Stimulated activated naive CD4-positive, alpha-beta T cell (primary cell): ENCODE measurements around the gene NUP188.
A peak's percentile ranks its signal among the peaks of the same experiment; 100 is the strongest.

ENCODE experiments used
- DNase-seq, 6 experiments: peaks; one replicate each; lab custom pipeline; 2025; lab: John Stamatoyannopoulos, UW

The NUP188 gene

DNA sequence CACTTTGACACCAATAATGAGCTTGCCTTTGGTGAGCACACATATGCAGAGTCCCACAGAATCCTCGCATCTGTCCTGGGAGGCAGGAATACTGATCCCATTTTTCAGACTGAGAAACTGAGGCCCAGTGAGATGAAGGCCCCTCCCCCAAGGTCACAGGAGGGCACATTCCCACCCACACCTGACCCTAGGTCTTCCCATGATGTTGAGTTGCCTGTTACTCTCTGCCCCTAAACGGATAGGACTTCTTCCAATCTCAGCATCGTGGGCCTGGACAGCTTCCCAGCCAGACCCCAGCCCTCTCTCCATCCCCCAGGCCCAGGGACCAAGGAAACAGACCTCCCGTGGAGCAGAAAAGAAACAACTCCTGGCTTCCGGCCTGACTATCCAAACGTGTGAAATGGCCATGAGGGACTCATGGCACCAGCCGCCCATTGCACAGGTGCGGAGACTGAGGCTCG, 79.8 kb downstream of the NUP188 start:
- DNase-seq: no peak

DNA sequence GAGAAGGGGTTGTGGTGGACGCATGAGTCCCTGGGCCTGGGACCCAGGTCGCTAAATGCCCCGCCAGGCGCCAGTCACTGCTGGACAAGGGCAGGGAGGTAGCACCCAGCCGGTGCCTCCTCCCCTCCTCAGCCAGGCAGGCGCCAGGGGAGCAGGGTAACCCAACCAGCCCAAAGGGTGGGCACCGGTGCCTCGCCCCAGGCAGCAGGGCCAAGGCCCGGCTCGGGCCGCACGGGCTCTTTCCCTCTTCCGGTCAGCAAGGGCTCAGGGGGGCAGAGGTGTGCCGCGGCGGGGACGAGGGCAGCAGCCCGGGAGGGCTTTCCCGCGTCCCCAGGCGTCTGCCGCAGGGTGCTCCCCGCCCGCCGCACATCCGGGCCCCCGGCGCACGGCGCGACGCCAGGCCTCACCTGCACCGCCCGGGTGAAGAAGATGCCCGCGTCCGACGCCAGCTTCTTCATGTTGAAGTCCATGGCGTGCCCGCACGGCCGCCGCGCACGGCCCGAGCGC, 80.2 kb downstream of the NUP188 start:
- peak in 5 of 6 experiments; percentile 72 to 94 (median 86) for DNase-seq

DNA sequence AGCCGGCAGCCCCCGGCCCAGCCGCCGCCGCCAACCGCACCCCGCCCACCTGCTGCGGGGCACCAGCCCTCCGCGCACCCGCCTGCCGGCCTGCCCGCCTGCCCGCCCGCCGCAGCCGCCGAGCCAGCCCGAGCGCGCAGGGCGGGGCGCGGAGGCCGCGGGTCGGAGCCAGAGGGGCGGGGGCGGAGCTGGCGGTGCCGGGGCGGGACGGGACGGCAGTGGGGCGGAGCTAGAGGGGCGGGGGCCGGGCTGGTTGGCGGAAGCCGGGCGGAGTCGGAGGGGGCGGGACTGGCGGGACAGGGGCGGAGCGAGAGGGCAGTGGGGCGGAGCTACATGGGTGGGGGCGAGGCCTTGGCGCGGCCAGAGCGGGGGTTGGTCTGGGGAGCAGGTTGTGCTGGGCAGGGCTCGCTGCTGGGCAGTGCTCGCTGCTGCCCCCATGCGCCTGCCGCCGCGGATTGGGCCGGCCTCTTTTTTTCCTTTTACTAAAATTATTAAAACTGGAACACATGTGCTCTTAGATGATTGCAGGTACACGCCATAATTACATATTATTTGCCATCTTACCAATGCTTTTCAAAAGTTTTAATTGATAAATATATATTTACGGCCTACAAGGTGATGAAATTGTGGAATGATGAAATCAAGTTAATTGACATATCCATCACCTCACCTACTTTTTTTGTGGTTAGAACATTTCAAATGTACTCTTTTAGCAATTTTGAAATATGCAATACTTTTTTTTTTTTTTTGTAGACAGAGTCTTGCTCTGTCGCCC, 80.9 kb downstream of the NUP188 start, which contains the start of gene SH3GLB2:
TSS of gene SH3GLB2 (minus strand) at position 140 of the 775 bp plus-strand sequence. CDS start 177 bp downstream, outside the sequence.
- peak; percentile 86 to 96 (median 92) for DNase-seq

- DNase-seq: no peak
Observed at GRCh38 chr9:129030191-129030590, 82.7 kb downstream of the NUP188 start.

DNA sequence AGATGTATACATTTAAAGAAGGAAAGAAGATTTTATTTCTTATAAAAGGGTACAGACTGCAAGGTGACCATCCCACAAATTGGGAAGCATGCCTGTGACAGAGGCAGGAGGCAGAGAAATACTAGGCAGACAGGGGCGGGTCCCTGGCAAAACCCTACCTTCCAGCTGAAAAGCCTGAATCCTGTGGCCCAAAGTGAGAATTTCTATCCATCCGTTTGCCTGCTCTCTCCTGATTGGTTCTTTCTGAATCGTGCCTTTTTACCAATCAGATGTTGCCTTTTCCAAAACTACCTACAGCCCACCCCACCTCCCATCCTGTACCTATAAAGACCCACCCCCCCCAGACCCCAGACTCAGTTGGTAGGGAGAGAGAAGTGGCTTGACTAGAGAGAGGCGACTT, 84.0 kb downstream of the NUP188 start:
- DNase-seq: no peak

DNA sequence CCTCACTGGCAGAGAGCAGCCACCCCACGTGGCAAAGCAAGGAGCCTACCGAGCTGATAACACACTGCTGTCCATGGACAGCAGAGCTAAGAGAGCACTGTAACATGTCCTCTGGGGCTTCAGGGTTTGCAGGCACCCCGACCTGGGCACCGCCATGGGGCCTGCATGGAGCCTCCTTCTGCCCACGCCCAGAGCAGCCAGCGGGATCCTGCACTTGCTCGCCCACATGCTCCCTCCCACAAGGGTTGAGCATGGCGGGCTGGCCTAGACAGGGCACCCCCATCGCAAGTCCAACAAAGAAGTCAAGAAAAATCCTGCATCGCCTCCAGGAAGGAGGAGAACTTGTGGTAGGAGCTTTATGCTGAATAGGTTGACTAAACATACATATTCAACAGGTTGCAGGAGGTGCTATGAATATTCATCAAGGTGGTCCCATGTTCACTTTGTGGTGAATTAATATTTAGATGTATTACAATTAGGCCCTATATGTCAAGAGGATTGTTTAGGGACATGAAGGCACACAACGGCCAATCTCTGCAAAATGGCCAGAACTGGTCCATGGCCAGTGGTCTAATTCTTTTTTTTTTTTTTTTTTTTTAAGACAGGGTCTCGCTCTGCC, 85.2 kb downstream of the NUP188 start:
- DNase-seq: no peak

GRCh38 chr9:129033216-129033615, 85.7 kb downstream of the NUP188 start:
- DNase-seq: no peak

- peak in 1 of 6 experiments; percentile 21 for DNase-seq
Observed at GRCh38 chr9:129035838-129036237, 88.3 kb downstream of the NUP188 start.

DNA sequence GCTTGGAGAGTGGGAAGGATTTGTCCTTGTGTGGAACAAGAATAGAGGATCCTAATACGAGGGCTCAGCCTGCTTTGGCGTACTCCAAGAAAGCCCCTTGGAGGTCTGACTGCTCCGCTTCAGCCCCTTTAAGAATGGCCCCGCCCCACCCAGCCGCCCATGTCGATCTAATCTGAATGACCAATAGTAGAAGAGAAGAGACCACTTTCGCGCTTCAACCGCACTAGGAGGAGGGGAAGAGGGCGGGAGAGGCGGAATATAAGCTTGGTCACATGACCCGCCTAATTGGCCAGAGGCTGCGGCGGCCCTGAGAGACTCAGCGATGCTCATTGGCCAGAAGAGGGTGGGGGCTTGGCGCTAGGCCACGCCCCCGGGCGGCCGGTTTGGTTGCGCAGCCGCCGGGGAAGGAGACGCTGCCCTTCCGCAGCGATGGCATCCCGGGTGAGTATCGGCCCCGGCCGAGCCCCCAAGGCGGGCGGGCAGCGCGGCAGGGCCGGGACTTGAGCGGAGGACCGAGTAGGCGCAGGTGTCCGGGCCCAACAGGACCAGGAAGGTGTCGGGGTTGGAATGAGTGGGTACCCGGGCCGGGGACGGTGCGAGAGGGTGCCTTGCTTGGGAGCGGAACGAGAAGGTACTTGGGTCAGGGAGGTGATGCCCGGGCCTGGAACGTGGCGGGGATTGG, 88.9 kb downstream of the NUP188 start, which contains the start of gene MIGA2:
TSS of gene MIGA2 (plus strand) at position 386 of the 682 bp plus-strand sequence. CDS start 3,969 bp downstream, outside the sequence.
- peak; percentile 79 to 92 (median 88) for DNase-seq

- DNase-seq: no peak
Observed at GRCh38 chr9:129036923-129037766, 89.6 kb downstream of the NUP188 start.

DNA sequence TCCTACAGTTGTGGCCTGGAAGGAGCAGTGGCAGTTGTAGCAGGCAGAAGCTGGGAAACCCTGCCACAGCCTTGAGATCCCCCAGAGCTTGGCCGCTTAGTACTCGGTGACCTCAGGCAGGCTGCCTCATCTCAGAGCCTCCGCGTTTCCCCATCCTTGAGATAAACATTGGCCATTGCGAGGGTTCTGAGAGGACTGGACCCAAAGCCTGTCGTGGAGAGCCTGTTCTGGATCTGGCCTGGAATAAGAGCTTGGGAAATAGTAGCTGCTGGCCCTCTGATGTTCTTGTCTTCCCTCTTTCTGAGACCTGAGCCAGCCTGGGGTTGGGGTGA, 90.2 kb downstream of the NUP188 start:
- DNase-seq: no peak

DNA sequence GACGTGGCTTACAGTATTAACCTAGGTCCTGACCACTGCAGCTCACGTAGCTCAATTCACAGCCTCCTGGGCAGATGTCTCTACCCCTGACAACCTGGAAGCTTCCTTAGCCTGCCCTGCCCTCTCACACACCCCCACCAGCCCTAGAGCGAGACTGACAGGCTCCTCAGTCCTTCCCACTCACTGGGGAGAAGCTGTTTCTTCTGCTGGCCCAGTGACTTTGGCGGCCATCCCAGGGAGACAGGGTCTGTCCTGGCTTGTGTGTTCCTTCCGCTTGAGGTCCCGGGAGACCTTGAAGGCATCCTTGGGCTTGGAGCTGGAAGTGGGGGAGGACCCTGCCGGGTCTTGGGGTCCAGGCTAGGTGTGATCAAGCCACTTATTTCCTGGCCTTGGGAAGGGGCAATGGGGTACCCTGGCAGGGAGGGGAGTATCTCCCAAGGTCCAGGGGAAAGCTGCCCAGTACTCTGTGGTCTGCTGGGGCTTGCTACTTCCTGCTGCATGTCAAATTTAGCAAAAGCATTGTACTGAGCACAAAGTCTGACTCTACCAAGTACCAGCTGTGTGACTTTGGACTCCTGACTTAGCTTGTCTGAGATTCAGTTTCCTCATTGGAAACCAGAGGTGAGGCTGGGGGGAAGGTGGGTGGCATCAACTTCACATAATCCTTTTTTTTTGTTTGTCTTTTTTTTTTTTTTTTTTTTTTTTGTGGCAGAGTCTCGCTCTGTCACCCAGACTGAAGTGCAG, 90.8 kb downstream of the NUP188 start:
- DNase-seq: no peak

DNA sequence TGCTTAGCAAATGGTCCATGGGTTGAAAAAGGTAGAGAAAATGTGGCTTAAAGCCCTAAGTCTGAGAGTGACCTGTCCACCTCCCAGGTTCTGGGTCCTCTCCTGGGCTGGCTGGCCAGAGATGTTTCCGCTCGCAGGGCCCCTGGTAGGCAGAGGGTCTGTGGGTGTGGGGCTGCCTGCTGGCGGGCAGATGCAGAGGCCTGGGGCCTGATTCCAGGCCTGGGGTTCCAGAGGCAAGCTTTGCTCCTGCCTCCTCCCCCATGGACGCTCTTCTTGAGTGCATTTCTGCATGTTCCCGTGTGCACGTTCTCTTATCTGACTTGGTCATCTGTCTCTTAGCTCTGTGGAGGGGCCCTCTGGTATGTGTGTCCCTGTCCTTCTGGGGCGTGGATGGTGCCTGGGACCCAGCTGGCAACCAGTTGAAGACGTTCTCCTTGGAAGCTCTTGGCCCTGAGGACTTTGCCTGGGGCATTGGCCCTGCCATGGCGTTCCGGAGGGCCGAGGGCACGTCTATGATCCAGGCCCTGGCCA, 92.7 kb downstream of the NUP188 start:
- no peak for DNase-seq

DNA sequence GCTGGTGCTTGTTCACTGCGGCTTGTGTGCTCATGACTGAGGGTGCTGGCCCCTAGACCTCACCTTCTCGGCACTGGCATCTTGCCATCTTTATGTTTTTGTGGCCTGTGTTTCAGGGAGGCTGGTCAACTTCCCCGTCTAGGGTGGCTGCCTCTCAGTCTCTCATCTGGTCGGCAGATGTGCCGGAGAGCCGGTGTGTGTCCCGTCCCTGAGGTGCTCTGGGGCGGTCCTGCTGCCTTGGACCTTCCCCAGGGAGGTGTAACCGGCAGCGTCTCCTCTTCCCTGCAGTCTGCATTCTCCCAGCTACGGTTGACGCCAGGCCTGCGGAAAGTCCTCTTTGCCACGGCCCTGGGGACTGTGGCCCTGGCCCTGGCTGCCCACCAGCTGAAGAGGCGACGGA, 94.5 kb downstream of the NUP188 start:
- no peak for DNase-seq

GRCh38 chr9:129052592-129052991, 105.1 kb downstream of the NUP188 start:
- no peak for DNase-seq

DNA sequence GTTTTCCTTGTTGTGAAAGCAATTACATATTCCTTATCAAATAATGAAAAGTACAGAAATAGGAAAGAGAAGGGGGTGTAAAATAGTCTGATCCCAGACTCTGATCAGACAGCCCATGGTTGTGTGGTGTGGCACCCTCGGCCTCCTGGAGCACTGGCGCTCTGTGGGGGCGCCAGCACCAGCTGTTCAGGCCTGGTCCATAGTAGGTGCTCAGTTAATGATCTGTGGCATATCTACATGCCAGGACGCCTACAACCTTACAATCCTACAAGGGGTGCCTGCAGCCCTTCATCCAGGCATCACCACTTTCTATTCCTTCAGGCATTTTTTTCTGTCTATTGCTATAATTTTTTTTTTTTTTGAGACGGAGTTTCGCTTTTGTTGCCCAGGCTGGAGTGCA, 105.5 kb downstream of the NUP188 start:
- DNase-seq: no peak

DNA sequence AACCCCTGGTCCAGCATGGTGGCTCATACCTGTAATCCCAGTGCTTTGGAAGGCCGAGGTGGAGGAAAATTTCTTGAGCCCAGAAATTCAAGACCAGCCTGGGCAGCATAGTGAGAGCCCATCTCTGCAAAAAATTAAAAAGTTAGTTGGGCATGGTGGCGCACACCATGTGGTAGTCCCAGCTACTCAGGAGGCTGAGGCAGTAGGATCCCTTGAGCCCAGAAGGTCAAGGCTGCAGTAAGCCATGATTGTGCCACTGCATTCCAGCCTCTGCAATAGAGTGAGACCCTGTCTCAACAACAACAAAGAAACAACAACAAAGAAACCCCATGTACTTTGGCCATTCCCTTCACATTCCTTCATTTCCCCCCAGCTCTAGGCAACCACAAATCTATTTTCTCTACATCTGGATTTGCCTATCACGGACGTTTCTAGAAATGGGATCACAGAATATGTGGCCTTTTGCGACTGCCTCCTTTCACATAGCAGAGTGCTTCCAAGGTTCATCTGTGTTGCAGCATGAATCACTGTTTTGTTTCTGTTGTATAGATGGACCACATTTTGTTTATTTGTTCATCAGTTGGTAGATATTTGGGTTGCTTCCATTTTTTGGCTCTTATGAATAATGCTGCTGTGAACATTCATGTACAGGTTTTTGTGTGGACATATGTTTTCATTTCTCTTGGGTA, 106.8 kb downstream of the NUP188 start:
- DNase-seq: no peak
